ENCODE measurements around the gene SASH1.

DNA sequence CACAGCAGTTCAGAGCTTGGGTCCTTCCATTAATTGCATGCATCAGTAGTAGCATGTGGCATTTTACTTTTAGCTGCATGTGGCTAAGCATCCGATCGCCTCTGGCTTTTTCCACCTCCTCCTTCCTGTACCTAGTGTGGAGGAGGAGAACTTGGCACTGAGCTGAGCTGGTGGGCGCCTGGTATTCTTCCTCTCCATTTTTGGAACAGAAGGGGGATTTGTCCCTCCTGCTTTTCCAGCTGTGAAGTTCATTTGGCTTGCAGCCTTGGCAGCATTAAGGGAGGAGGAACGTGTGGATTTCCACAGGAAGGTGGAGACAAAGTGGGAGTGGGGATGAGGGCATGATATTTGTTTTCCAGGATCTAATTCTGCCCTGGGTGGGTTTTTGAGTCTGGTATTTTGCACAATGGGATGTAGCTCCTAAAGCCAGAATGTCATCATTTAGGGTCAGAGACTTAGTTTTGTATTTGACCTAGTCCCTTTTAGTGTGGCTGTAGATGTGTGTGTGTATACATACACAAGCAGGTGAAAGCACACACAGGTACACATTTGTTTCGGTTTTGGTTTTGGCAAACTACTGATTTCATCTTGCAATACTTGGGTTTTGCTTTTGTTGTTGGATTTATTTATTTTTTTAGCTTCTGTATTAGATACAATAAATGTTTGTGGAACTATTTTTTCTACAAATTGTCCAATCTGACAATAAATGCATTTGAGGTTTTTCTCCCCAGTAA, 90.0 kb downstream of the SASH1 start:
- TF ChIP-seq EZH2 (IDR thresholded peaks at IDR 0.05; ENCODE audit: insufficient read depth, poor library complexity, severe bottlenecking) (no peak), EZH2phosphoT487 (IDR thresholded peaks at IDR 0.05; ENCODE audit: insufficient read depth, low read depth) (no peak)

Data from GM23248 (cell line).